IMR-90 (cell line): Measurements from ENCODE around the gene MX1. TPM values are rescaled to one million over a fixed set of nuclear protein-coding genes. Genes with fewer than 3 reads are reported as not detected.

Source experiments
- ATAC-seq: fragments of 200-7000 bp; cut with Tn5 transposase; 2 replicates; pipeline ENCODE4 v1.9.1; 2020; ENCODE audit warnings: low read depth, mild to moderate bottlenecking, moderate library complexity
- BruUV-seq: library from RNA; stranded (reverse); fragments of 400-500 nt; replicated peaks from 2 replicates; lab custom pipeline; 2021; lab: Mats Ljungman, UMichigan
- CTCF ChIA-PET: fragments of 300-600 bp; formaldehyde crosslinking; extraction: SDS; loops from one replicate; lab custom pipeline; 2021; ENCODE audit warnings: antibody characterized with exemption; lab: Yijun Ruan, JAX
- POLR2A ChIA-PET: fragments of 300-600 bp; sonication (Branson Sonifier 250); formaldehyde crosslinking; loops from one replicate; lab custom pipeline; 2022; ENCODE audit warnings: antibody characterized with exemption; ENCODE audit not compliant: unreplicated experiment; lab: Charles Lee
- DNase-seq: peaks from one replicate; pipeline ENCODE4 v3.0.0; 2013
- H2AFZ ChIP-seq: replicated peaks from 2 replicates; pipeline ENCODE3; 2013; ENCODE audit warnings: low read length, mild to moderate bottlenecking; ENCODE audit not compliant: poor library complexity
- H2AK5ac ChIP-seq: 2 replicates; pipeline ENCODE4 v1.6.1; 2013; ENCODE audit warnings: low read depth, low read length, inconsistent platforms
- H2AK9ac ChIP-seq: replicated peaks from 2 replicates; pipeline ENCODE3; 2013; ENCODE audit warnings: mild to moderate bottlenecking, low read depth, low read length, moderate library complexity; ENCODE audit not compliant: poor library complexity
- H2BK120ac ChIP-seq: 2 replicates; pipeline ENCODE4 v1.6.1; 2013; ENCODE audit warnings: low read depth, low read length, inconsistent platforms
- H2BK15ac ChIP-seq: 3 replicates; pipeline ENCODE4 v1.6.1; 2013; ENCODE audit warnings: low read depth, low read length, inconsistent platforms
- H2BK20ac ChIP-seq: 2 replicates; pipeline ENCODE4 v1.6.1; 2013; ENCODE audit warnings: low read depth, mild to moderate bottlenecking, inconsistent platforms, low read length, moderate library complexity
- H2BK5ac ChIP-seq: 2 replicates; pipeline ENCODE4 v1.6.1; 2013; ENCODE audit warnings: mild to moderate bottlenecking, low read depth, low read length, inconsistent platforms; ENCODE audit not compliant: poor library complexity, severe bottlenecking
- H3K14ac ChIP-seq: replicated peaks from 2 replicates; pipeline ENCODE4 v1.6.1; 2013; ENCODE audit warnings: low read depth, low read length, inconsistent platforms
- H3K18ac ChIP-seq: 2 replicates; pipeline ENCODE4 v1.6.1; 2013; ENCODE audit warnings: low read depth, low read length, control low read depth
- H3K23ac ChIP-seq: 2 replicates; pipeline ENCODE4 v1.6.1; 2013; ENCODE audit warnings: low read depth, low read length, inconsistent platforms
- H3K27ac ChIP-seq: 2 replicates; pipeline ENCODE4 v1.5.1; 2013; ENCODE audit warnings: mild to moderate bottlenecking, control low read depth, low read length; ENCODE audit not compliant: insufficient read depth
- H3K27me3 ChIP-seq: 2 replicates; pipeline ENCODE4 v1.6.1; 2013; ENCODE audit warnings: low read length; ENCODE audit not compliant: control insufficient read depth, insufficient read depth
- H3K36me3 ChIP-seq: 2 replicates; pipeline ENCODE4 v1.6.1; 2013; ENCODE audit warnings: low read length, mixed read lengths; ENCODE audit not compliant: control insufficient read depth, insufficient read depth
- H3K4ac ChIP-seq: 2 replicates; pipeline ENCODE4 v1.6.1; 2013; ENCODE audit warnings: low read depth, low read length, inconsistent platforms
- H3K4me1 ChIP-seq: 2 replicates; pipeline ENCODE4 v1.6.1; 2013; ENCODE audit warnings: low read length, mixed read lengths; ENCODE audit not compliant: control insufficient read depth, insufficient read depth
- H3K4me2 ChIP-seq: 2 replicates; pipeline ENCODE4 v1.6.1; 2013; ENCODE audit warnings: low read depth, mild to moderate bottlenecking, control low read depth, low read length, moderate library complexity
- H3K4me3 ChIP-seq: 2 replicates; pipeline ENCODE4 v1.5.1; 2013; ENCODE audit warnings: low read depth, mild to moderate bottlenecking, control low read depth, low read length, moderate library complexity; ENCODE audit not compliant: insufficient read depth
- H3K56ac ChIP-seq: 2 replicates; pipeline ENCODE4 v1.6.1; 2013; ENCODE audit warnings: low read length, inconsistent platforms; ENCODE audit not compliant: insufficient read depth; ENCODE audit errors: extremely low read depth
- H3K79me1 ChIP-seq, 2 experiments: 2 replicates each; pipeline ENCODE4 v1.6.1; 2013; ENCODE audit warnings: low read length in 2 of 2, inconsistent platforms in 1 of 2, low read depth in 1 of 2
- H3K9ac ChIP-seq: 2 replicates; pipeline ENCODE4 v1.6.1; 2013; ENCODE audit warnings: low read depth, low read length, control low read depth
- H3K9me1 ChIP-seq: 2 replicates; pipeline ENCODE4 v1.6.1; 2013; ENCODE audit warnings: low read length, inconsistent platforms; ENCODE audit not compliant: insufficient read depth
- H3K9me3 ChIP-seq: 2 replicates; pipeline ENCODE4 v1.6.1; 2013; ENCODE audit warnings: low read length; ENCODE audit not compliant: control insufficient read depth, insufficient read depth
- H4K20me1 ChIP-seq: 2 replicates; pipeline ENCODE4 v1.6.1; 2013; ENCODE audit warnings: low read length, inconsistent platforms; ENCODE audit not compliant: insufficient read depth
- H4K5ac ChIP-seq: 2 replicates; pipeline ENCODE4 v1.6.1; 2013; ENCODE audit warnings: mild to moderate bottlenecking, low read depth, low read length, control low read depth
- H4K8ac ChIP-seq, 2 experiments: 2 replicates each; pipeline ENCODE4 v1.6.1; 2013; ENCODE audit warnings: low read depth in 2 of 2, low read length in 2 of 2, control low read depth in 1 of 2, inconsistent platforms in 1 of 2
- H4K91ac ChIP-seq: 2 replicates; pipeline ENCODE4 v1.6.1; 2013; ENCODE audit warnings: low read depth, low read length, inconsistent platforms; ENCODE audit not compliant: insufficient read depth
- BHLHE40 ChIP-seq: fragments of 150-350 bp; IDR thresholded peaks from 2 replicates; pipeline ENCODE4 v1.6.1; 2016; ENCODE audit warnings: mild to moderate bottlenecking, low read depth, low read length
- CEBPB ChIP-seq: IDR thresholded peaks from 2 replicates; pipeline ENCODE4 v1.6.1; 2012; ENCODE audit warnings: low read depth, low read length, improper control_type of control experiment
- CHD1 ChIP-seq: IDR thresholded peaks from 2 replicates; pipeline ENCODE4 v1.6.1; 2012; ENCODE audit warnings: low read depth, low read length, improper control_type of control experiment
- CTCF ChIP-seq: conservative IDR thresholded peaks from 2 replicates; pipeline ENCODE4 v1.5.1; 2012; ENCODE audit warnings: mild to moderate bottlenecking, low read depth, low read length, improper control_type of control experiment
- FOS ChIP-seq: fragments of 150-350 bp; IDR thresholded peaks from 2 replicates; pipeline ENCODE4 v1.6.1; 2016; ENCODE audit warnings: low read depth, low read length
- MAFK ChIP-seq: IDR thresholded peaks from 2 replicates; pipeline ENCODE4 v1.6.1; 2012; ENCODE audit warnings: low read depth, low read length, improper control_type of control experiment
- MAZ ChIP-seq: IDR thresholded peaks from 2 replicates; pipeline ENCODE4 v1.6.1; 2012; ENCODE audit warnings: low read depth, mild to moderate bottlenecking, low read length, improper control_type of control experiment, moderate library complexity, borderline replicate concordance
- MXI1 ChIP-seq: IDR thresholded peaks from 2 replicates; pipeline ENCODE4 v1.6.1; 2012; ENCODE audit warnings: low read depth, mild to moderate bottlenecking, low read length, moderate library complexity, borderline replicate concordance
- NFE2L2 ChIP-seq: fragments of 150-350 bp; IDR thresholded peaks from 2 replicates; pipeline ENCODE4 v1.6.1; 2016; ENCODE audit warnings: low read depth, mild to moderate bottlenecking, low read length
- POLR2A ChIP-seq: IDR thresholded peaks from 2 replicates; pipeline ENCODE4 v1.6.1; 2012; ENCODE audit warnings: mild to moderate bottlenecking, low read depth, low read length
- RAD21 ChIP-seq: IDR thresholded peaks from 2 replicates; pipeline ENCODE4 v1.6.1; 2012; ENCODE audit warnings: low read length, improper control_type of control experiment
- RCOR1 ChIP-seq: IDR thresholded peaks from 2 replicates; pipeline ENCODE4 v1.6.1; 2012; ENCODE audit warnings: mild to moderate bottlenecking, low read length, improper control_type of control experiment; ENCODE audit not compliant: insufficient replicate concordance
- RFX5 ChIP-seq: IDR thresholded peaks from 2 replicates; pipeline ENCODE4 v1.8.0; 2012; ENCODE audit warnings: low read depth, mild to moderate bottlenecking, low read length, moderate library complexity
- SMC3 ChIP-seq: fragments of 150-350 bp; IDR thresholded peaks from 2 replicates; pipeline ENCODE4 v1.6.1; 2016; ENCODE audit warnings: low read depth, mild to moderate bottlenecking, antibody characterized with exemption, low read length, moderate library complexity
- USF2 ChIP-seq: fragments of 150-350 bp; IDR thresholded peaks from 2 replicates; pipeline ENCODE4 v1.6.1; 2017; ENCODE audit warnings: mild to moderate bottlenecking, antibody characterized with exemption, low read length, low read depth
- WGBS, 2 experiments: methylation state at CpG; one replicate each; pipeline versions ENCODE4 v1.1.5 to v1.1.7; 2013; ENCODE audit warnings: missing lambda C conversion rate in 2 of 2; ENCODE audit not compliant: insufficient read length in 1 of 2; ENCODE audit errors: extremely low coverage in 2 of 2; 5-methylcytosine and 5-hydroxymethylcytosine counted together
- dilution Hi-C: fragments of 300-500 bp; cut with HindIII; formaldehyde crosslinking; loops from one replicate; pipeline ENCODE4 v1.14.3; 2018; ENCODE audit warnings: low sequenced_read_pairs; ENCODE audit not compliant: unreplicated experiment
- in situ Hi-C: fragments of 300-500 bp; cut with MboI; formaldehyde crosslinking; loops from 3 replicates; pipeline ENCODE4 v1.14.3; 2019; ENCODE audit warnings: low sequenced_read_pairs, inconsistent platforms, mixed read lengths
- intact Hi-C: fragments of 100-400 bp; cut with micrococcal nuclease; formaldehyde crosslinking; loops from 2 replicates; pipeline ENCODE4 v1.10.0; 2022
- polyA plus RNA-seq, 3 experiments: library from polyadenylated mRNA; depleted of rRNA; stranded (reverse); fragments of >200 nt; gene quantifications; 2 replicates each; pipeline ENCODE4 v1.2.3, GENCODE V29; 2012; ENCODE audit warnings: low replicate concordance in 1 of 3
- total RNA-seq: library from RNA; depleted of rRNA; stranded (reverse); fragments of >200 nt; gene quantifications from 2 replicates; pipeline ENCODE4 v1.2.3, GENCODE V29; 2012
- TF ChIP-seq, protein P1 (sequence below): fragments of 150-350 bp; IDR thresholded peaks from 2 replicates; pipeline ENCODE4 v1.6.1; 2016; ENCODE audit warnings: low read depth, mild to moderate bottlenecking, low read length, moderate library complexity, borderline replicate concordance

MX1 gene
- total and polyA plus RNA-seq, 2 of the 4 experiments (the other 2 are of a cell fraction) = 1.0 to 2.5 TPM

DNA sequence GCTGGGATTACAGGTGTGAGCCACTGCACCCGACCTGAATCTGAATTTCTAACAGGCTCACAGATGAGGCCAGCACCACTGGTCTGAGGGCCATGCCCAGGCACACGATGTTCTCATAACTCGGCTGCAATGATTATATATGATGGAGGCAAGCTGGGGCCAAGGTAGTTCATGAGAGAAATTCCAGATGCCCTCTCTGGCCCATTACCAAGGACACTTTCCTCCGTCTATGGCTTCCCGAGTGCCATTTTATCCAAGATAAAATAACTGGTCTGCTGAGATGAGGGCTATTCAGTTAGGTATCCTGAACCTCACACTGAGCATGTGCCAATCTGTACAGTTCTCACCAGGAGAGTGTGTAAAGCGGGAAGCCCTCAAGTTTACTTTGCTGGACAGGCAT, 65.4 kb downstream of the MX1 start:
- TF ChIP-seq, protein P1, sequence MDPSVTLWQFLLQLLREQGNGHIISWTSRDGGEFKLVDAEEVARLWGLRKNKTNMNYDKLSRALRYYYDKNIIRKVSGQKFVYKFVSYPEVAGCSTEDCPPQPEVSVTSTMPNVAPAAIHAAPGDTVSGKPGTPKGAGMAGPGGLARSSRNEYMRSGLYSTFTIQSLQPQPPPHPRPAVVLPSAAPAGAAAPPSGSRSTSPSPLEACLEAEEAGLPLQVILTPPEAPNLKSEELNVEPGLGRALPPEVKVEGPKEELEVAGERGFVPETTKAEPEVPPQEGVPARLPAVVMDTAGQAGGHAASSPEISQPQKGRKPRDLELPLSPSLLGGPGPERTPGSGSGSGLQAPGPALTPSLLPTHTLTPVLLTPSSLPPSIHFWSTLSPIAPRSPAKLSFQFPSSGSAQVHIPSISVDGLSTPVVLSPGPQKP = no peak
- no peak for TF ChIP-seq CTCF
- no peak for TF ChIP-seq USF2
- TF ChIP-seq NFE2L2 = no peak
- no peak for TF ChIP-seq CEBPB
- no peak for TF ChIP-seq FOS
- no peak for TF ChIP-seq RCOR1
- no peak for TF ChIP-seq CHD1
- no peak for TF ChIP-seq RFX5
- TF ChIP-seq MXI1 = no peak
- no peak for TF ChIP-seq BHLHE40
- TF ChIP-seq MAZ = no peak
- no peak for TF ChIP-seq POLR2A
- TF ChIP-seq RAD21 = no peak
- TF ChIP-seq SMC3 = no peak
- no peak for TF ChIP-seq MAFK
- Histone ChIP-seq H3K9me1 (no peaks in the 10 kb centered on the region), H3K27ac (no peak overlapping the region), H3K4me2 (no peak overlapping the region), H2BK120ac (no peak overlapping the region), H3K9ac (no peak overlapping the region), H3K27me3 (peaks cover 1% of the 10 kb centered on the region; the same call in 1 of the 2 replicates), H3K79me1 (no peaks in the 10 kb centered on the region), H3K18ac (no peak overlapping the region), H3K4me1 (peaks cover 2% of the 10 kb centered on the region; the same call in 1 of the 2 replicates), H3K56ac (no peak overlapping the region), H2BK15ac (no peak overlapping the region), H4K20me1 (no peaks in the 10 kb centered on the region), H3K9me3 (no peaks in the 10 kb centered on the region), H2BK20ac (no peak overlapping the region), H4K8ac (no peak overlapping the region), H3K4ac (no peak overlapping the region), H2AFZ (no peak overlapping the region), H4K5ac (no peak overlapping the region), H3K23ac (no peak overlapping the region), H2AK5ac (no peak overlapping the region), H2BK5ac (no peak overlapping the region), H3K14ac (no peak overlapping the region), H3K4me3 (no peak overlapping the region), H4K91ac (no peak overlapping the region), H3K36me3 (no peaks in the 10 kb centered on the region), H2AK9ac (no peak overlapping the region)
- CTCF ChIA-PET = no interaction called here
- intact Hi-C loops = no loop called here
- WGBS, 2 experiments = 86% methylated on average over 1 of the region's 6 CpGs; no CpG with 5 or more reads in 1 of the 2 experiments
- dilution Hi-C loops = no loop called here
- DNase-seq = no peak
- in situ Hi-C loops = no loop called here
- no peak for ATAC-seq
- POLR2A ChIA-PET = no interaction called here
- BruUV-seq = no TSS peak
